Osteoblast (primary cell): ENCODE results near the gene PMPCA. TPM values are rescaled to one million over a fixed set of nuclear protein-coding genes. Genes with fewer than 3 reads are reported as not detected.

ENCODE experiments used
- DNase-seq: peaks from one replicate; pipeline ENCODE4 v3.0.0; 2011; ENCODE audit warnings: low spot score, mixed read lengths; ENCODE audit not compliant: insufficient read length; ENCODE audit errors: missing footprints
- H2AFZ ChIP-seq: 2 replicates; pipeline ENCODE4 v1.6.0; 2011; ENCODE audit warnings: mild to moderate bottlenecking, low read length
- H3K27ac ChIP-seq: 2 replicates; pipeline ENCODE4 v1.5.1; 2011; ENCODE audit warnings: mild to moderate bottlenecking, low read depth, low read length, moderate library complexity
- H3K27me3 ChIP-seq: 2 replicates; pipeline ENCODE4 v1.6.0; 2012; ENCODE audit warnings: mild to moderate bottlenecking, control low read depth, inconsistent platforms, low read length, moderate library complexity; ENCODE audit not compliant: insufficient read depth
- H3K36me3 ChIP-seq: 2 replicates; pipeline ENCODE4 v1.5.1; 2011; ENCODE audit warnings: mild to moderate bottlenecking, low read length, control low read depth, moderate library complexity; ENCODE audit not compliant: insufficient read depth
- H3K4me1 ChIP-seq: 2 replicates; pipeline ENCODE4 v1.5.1; 2011; ENCODE audit warnings: mild to moderate bottlenecking, low read length, control low read depth, moderate library complexity; ENCODE audit not compliant: insufficient read depth
- H3K4me2 ChIP-seq: 2 replicates; pipeline ENCODE4 v1.6.0; 2011; ENCODE audit warnings: mild to moderate bottlenecking, low read length; ENCODE audit not compliant: insufficient read depth
- H3K4me3 ChIP-seq: fragments of 200-600 bp; sonication (generic); 3 replicates; pipeline ENCODE4 v1.5.1; 2012; ENCODE audit warnings: mild to moderate bottlenecking, low read length, inconsistent platforms; ENCODE audit not compliant: insufficient read depth
- H3K79me2 ChIP-seq: 2 replicates; pipeline ENCODE4 v1.6.0; 2012; ENCODE audit warnings: mild to moderate bottlenecking, low read length, control low read depth, inconsistent platforms; ENCODE audit not compliant: insufficient read depth
- H3K9me3 ChIP-seq: 2 replicates; pipeline ENCODE4 v1.5.1; 2011; ENCODE audit warnings: low read depth, low read length, control low read depth
- H4K20me1 ChIP-seq: 2 replicates; pipeline ENCODE4 v1.6.0; 2012; ENCODE audit warnings: mild to moderate bottlenecking, low read length, control low read depth; ENCODE audit not compliant: insufficient read depth
- CTCF ChIP-seq: IDR thresholded peaks from 2 replicates; pipeline ENCODE4 v1.5.1; 2011; ENCODE audit warnings: mild to moderate bottlenecking, low read depth, low read length, moderate library complexity; ENCODE audit errors: extremely low read depth
- total RNA-seq: library from RNA; depleted of rRNA; stranded (reverse); fragments of >200 nt; gene quantifications from 2 replicates; pipeline ENCODE4 v1.2.3, GENCODE V29; 2012

PMPCA gene
- total RNA-seq, 1 donor = 39.1 TPM

GRCh38 chr9:136441681-136442245 lies 31.3 kb downstream of the PMPCA start:
- no peaks in the 10 kb centered on the region for H3K27me3 ChIP-seq
- H4K20me1 ChIP-seq = peaks cover 69% of the 10 kb centered on the region
- no peak for TF ChIP-seq CTCF
- DNase-seq = no peak
- no peak overlapping the region for H3K4me2 ChIP-seq
- peaks cover 28% of the 10 kb centered on the region for H3K79me2 ChIP-seq
- H2AFZ ChIP-seq = no peak overlapping the region
- peak overlapping the region; percentile 14 for H3K27ac ChIP-seq
- peaks cover 27% of the 10 kb centered on the region for H3K4me1 ChIP-seq
- H3K36me3 ChIP-seq = peaks cover 69% of the 10 kb centered on the region
- no peak overlapping the region for H3K4me3 ChIP-seq
- H3K9me3 ChIP-seq = no peaks in the 10 kb centered on the region

GRCh38 chr9:136442265-136442664 lies 31.8 kb downstream of the PMPCA start:
- Histone ChIP-seq H3K27me3 (no peaks in the 10 kb centered on the region), H2AFZ (no peak overlapping the region), H3K27ac (peak overlapping the region; percentile 14), H3K79me2 (peaks cover 23% of the 10 kb centered on the region), H3K4me3 (no peak overlapping the region), H3K36me3 (peaks cover 74% of the 10 kb centered on the region), H3K9me3 (no peaks in the 10 kb centered on the region), H3K4me1 (peaks cover 24% of the 10 kb centered on the region), H3K4me2 (no peak overlapping the region), H4K20me1 (peaks cover 65% of the 10 kb centered on the region)
- no peak for DNase-seq
- no peak for TF ChIP-seq CTCF

DNA sequence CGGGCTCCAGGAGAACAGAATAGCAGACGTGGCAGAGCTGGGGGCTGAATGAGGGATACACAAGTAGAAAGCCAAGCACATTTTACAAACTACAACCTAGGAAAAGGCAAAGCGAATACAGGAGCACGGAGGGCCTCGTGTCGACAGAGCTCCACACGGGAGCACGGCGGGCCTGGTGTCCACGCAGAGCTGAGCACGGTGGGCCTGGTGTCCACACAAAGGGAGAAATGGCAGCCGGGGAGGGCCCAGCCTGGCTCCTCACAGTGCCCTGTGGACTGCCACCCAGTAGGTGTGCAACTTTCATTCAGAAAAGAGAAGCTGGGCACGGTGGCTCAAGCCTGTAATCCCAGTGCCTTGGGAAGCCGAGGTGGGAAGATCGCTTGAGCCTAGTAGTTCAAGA lies 32.6 kb downstream of the PMPCA start:
- H3K27me3 ChIP-seq = no peaks in the 10 kb centered on the region
- DNase-seq = no peak
- no peak overlapping the region for H3K4me2 ChIP-seq
- H3K79me2 ChIP-seq = peaks cover 15% of the 10 kb centered on the region
- no peak overlapping the region for H2AFZ ChIP-seq
- no peak overlapping the region for H3K4me3 ChIP-seq
- no peaks in the 10 kb centered on the region for H3K9me3 ChIP-seq
- peaks cover 58% of the 10 kb centered on the region for H4K20me1 ChIP-seq
- TF ChIP-seq CTCF = no peak
- H3K36me3 ChIP-seq = peaks cover 82% of the 10 kb centered on the region
- peaks cover 16% of the 10 kb centered on the region for H3K4me1 ChIP-seq
- H3K27ac ChIP-seq = no peak overlapping the region

- no peak overlapping the region for H3K27ac ChIP-seq
- no peak overlapping the region for H2AFZ ChIP-seq
- no peak for DNase-seq
- peaks cover 9% of the 10 kb centered on the region for H3K79me2 ChIP-seq
- H3K27me3 ChIP-seq = no peaks in the 10 kb centered on the region
- H3K36me3 ChIP-seq = peaks cover 86% of the 10 kb centered on the region
- no peak overlapping the region for H3K4me3 ChIP-seq
- TF ChIP-seq CTCF = no peak
- peaks cover 53% of the 10 kb centered on the region for H4K20me1 ChIP-seq
- H3K4me1 ChIP-seq = peaks cover 11% of the 10 kb centered on the region
- no peak overlapping the region for H3K4me2 ChIP-seq
- H3K9me3 ChIP-seq = no peaks in the 10 kb centered on the region
Observed at GRCh38 chr9:136443687-136444086, 33.2 kb downstream of the PMPCA start.
